ENCODE results near the gene CHGA. TPM values are rescaled to one million over a fixed set of nuclear protein-coding genes. Genes with fewer than 3 reads are reported as not detected.

Gene CHGA
- total RNA-seq, 2 experiments from 2014 or later = not detected

DNA sequence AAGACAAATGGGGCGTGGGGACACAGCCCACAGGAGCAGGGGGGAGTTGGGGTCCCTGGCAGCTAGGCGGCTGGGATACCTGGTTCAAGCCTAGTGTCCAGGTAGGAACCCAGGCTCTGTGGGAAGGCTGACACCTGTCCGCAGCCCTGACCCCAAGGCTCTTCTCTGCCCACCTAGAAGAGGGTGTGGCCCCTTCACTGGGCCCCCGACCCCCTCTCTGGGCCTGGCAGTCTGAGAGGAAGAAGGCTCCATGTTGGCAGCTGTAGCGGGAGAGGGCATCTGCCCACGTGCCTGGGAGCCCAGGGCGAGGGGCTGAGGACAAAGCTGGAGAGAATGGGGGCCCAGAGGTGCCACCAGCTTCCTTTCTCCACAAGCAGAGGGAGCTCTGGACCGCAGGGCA lies 10.5 kb downstream of the CHGA start:
- ChIA-PET POLR2A (no interaction called here), CTCF (no interaction called here)
- TF ChIP-seq, protein P1, sequence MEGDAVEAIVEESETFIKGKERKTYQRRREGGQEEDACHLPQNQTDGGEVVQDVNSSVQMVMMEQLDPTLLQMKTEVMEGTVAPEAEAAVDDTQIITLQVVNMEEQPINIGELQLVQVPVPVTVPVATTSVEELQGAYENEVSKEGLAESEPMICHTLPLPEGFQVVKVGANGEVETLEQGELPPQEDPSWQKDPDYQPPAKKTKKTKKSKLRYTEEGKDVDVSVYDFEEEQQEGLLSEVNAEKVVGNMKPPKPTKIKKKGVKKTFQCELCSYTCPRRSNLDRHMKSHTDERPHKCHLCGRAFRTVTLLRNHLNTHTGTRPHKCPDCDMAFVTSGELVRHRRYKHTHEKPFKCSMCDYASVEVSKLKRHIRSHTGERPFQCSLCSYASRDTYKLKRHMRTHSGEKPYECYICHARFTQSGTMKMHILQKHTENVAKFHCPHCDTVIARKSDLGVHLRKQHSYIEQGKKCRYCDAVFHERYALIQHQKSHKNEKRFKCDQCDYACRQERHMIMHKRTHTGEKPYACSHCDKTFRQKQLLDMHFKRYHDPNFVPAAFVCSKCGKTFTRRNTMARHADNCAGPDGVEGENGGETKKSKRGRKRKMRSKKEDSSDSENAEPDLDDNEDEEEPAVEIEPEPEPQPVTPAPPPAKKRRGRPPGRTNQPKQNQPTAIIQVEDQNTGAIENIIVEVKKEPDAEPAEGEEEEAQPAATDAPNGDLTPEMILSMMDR (IDR thresholded peaks at IDR 0.05) = no peak
- H3K27ac Mint-ChIP-seq = no peak overlapping the region
- H3K4me1 Mint-ChIP-seq (ENCODE audit: low read depth) = no peaks in the 10 kb centered on the region
- H3K27me3 Mint-ChIP-seq = no peaks in the 10 kb centered on the region
- DNase-seq (no peak), ATAC-seq (no peak)
- intact Hi-C loops (cut with micrococcal nuclease) = no loop called here
- no peak overlapping the region for H3K4me3 Mint-ChIP-seq
- no peaks in the 10 kb centered on the region for H3K9me3 Mint-ChIP-seq
- H3K36me3 Mint-ChIP-seq (ENCODE audit: low read depth) = peaks cover 3% of the 10 kb centered on the region

DNA sequence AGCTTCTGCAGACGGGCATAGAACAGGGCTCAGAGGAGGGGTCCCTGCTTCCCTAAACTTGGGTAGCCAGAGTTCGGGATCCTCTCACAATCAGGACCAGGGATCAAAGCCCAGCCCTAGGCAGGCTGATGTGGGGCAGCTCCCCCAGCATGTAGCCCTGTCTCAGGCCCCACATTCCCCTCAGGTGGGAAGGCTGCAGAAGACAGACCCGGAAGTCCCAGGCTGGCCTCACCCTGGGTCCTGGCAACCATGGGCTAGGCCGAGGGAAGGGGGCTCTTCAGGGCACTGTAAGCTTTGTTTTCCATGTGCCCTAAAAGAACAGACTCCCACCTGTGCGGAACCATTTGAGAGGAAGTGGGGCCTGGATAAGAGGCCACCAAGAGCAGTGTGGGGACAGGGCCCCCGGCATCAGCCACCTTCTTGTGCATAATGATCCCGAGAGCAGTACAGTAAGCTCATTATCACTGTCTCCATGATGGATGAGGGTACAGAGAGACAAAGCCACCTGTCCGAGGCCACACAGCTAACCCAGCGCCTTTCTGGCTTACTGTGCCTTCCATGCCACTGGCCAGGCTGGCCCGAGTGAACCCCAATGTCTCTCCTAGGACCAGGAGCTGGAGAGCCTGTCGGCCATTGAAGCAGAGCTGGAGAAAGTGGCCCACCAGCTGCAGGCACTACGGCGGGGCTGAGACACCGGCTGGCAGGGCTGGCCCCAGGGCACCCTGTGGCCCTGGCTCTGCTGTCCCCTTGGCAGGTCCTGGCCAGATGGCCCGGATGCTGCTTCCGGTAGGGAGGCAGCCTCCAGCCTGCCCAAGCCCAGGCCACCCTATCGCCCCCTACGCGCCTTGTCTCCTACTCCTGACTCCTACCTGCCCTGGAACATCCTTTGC lies 11.5 kb downstream of the CHGA start:
- H3K9me3 Mint-ChIP-seq = no peaks in the 10 kb centered on the region
- H3K36me3 Mint-ChIP-seq (ENCODE audit: low read depth) = peaks cover 3% of the 10 kb centered on the region
- TF ChIP-seq, protein P1 (IDR thresholded peaks at IDR 0.05) = no peak
- H3K4me3 Mint-ChIP-seq = no peak overlapping the region
- H3K27ac Mint-ChIP-seq = no peak overlapping the region
- intact Hi-C loops (cut with micrococcal nuclease) = no loop called here
- H3K27me3 Mint-ChIP-seq = no peaks in the 10 kb centered on the region
- ChIA-PET POLR2A (interaction anchor here (0.6 to 1.1 kb wide), 2 partner anchors 9 to 14 kb away, joined by 3 to 4 read pairs; no protein-coding TSS in a partner anchor), CTCF (interaction anchor here (1.5 kb wide), 1 partner anchor 17 kb away, joined by 5 read pairs; no protein-coding TSS in a partner anchor)
- ATAC-seq (no peak), DNase-seq (no peak)
- H3K4me1 Mint-ChIP-seq (ENCODE audit: low read depth) = no peaks in the 10 kb centered on the region

DNA sequence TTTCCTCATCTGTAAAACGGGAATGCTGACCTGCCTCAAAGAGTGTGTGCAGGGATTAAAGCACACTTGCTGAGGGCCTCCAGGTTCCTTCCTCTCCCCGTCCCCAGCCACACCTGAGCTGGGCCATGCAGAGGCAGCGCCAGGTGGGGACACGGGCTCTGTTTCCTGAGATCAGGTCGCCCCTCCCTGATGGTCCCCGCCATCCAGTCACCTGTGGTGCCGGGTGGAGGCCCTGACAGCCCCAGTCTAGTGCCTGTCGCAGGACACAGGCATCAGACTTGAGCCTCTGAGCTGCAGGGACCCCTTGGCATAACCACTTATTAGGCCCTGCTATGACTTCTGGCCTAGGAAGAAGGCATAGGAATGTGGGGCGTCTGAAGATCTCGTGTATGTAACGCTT lies 12.5 kb downstream of the CHGA start:
- Mint-ChIP-seq H3K27ac (no peak overlapping the region), H3K27me3 (no peaks in the 10 kb centered on the region), H3K9me3 (no peaks in the 10 kb centered on the region), H3K4me3 (no peak overlapping the region), H3K36me3 (ENCODE audit: low read depth) (peaks cover 3% of the 10 kb centered on the region), H3K4me1 (ENCODE audit: low read depth) (no peaks in the 10 kb centered on the region)
- POLR2A ChIA-PET = no interaction called here
- intact Hi-C loops (cut with micrococcal nuclease) = no loop called here
- CTCF ChIA-PET = interaction anchor here (1.5 kb wide), 1 partner anchor 16 kb away, joined by 5 read pairs; no protein-coding TSS in a partner anchor
- ATAC-seq (no peak), DNase-seq (no peak)
- TF ChIP-seq, protein P1 (IDR thresholded peaks at IDR 0.05) = no peak

DNA sequence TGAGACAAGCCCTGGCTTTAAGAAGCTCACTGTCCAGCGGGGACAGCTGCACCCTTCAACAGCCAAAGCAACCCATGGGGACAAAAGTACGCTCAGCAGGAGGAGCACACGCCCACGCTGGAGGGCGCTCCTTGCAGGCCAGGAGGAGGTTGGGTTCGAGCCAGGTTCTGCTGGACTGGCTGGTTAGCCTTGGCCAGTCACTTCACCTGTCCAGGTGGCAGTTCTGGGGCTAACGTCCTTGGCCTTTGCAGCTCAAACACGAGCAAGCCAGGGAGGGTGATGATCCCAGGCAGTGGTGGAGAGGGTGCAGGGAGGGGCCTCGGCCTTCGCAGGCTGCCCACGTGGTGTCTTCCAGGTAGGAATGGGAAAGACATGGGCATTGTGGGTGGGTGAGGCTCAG lies 13.1 kb downstream of the CHGA start:
- H3K4me3 Mint-ChIP-seq = no peak overlapping the region
- H3K4me1 Mint-ChIP-seq (ENCODE audit: low read depth) = no peaks in the 10 kb centered on the region
- no peaks in the 10 kb centered on the region for H3K27me3 Mint-ChIP-seq
- H3K27ac Mint-ChIP-seq = no peak overlapping the region
- no peak for DNase-seq
- no peak for ATAC-seq
- ChIA-PET CTCF (no interaction called here), POLR2A (no interaction called here)
- intact Hi-C loops (cut with micrococcal nuclease) = no loop called here
- TF ChIP-seq, protein P1 (IDR thresholded peaks at IDR 0.05) = no peak
- H3K9me3 Mint-ChIP-seq = no peaks in the 10 kb centered on the region
- H3K36me3 Mint-ChIP-seq (ENCODE audit: low read depth) = peaks cover 3% of the 10 kb centered on the region

All from activated CD8-positive, alpha-beta T cell treated with anti-CD3 and anti-CD28 coated beads for 36 hours (primary cell).